Epithelial cell of proximal tubule (primary cell): ENCODE data around the gene SERPINA4. TPM values are rescaled to one million over a fixed set of nuclear protein-coding genes. Genes with fewer than 3 reads are reported as not detected.

Experiments
- DNase-seq: peaks from one replicate; pipeline ENCODE4 v3.0.0-alpha.2; 2011; ENCODE audit warnings: low read depth
- H3K4me3 ChIP-seq: 2 replicates; pipeline ENCODE4 v1.5.1; 2011; ENCODE audit warnings: low read depth, mild to moderate bottlenecking, low read length
- CTCF ChIP-seq: conservative IDR thresholded peaks from 2 replicates; pipeline ENCODE4 v1.5.1; 2012; ENCODE audit warnings: low read depth, mild to moderate bottlenecking, low read length
- total RNA-seq: library from RNA; depleted of rRNA; stranded (reverse); fragments of >200 nt; gene quantifications from 2 replicates; pipeline ENCODE4 v1.2.3, GENCODE V29; 2015

SERPINA4 gene
- total RNA-seq, 1 donor from 2014 or later, result not detected

GRCh38 chr14:94559638-94560290 lies 1.5 kb upstream of the SERPINA4 start:
- no peak for TF ChIP-seq CTCF
- DNase-seq, result no peak
- no peak overlapping the region for H3K4me3 ChIP-seq

GRCh38 chr14:94560291-94560665 lies 964 bp upstream of the SERPINA4 start:
- H3K4me3 ChIP-seq, result no peak overlapping the region
- no peak for DNase-seq
- TF ChIP-seq CTCF, result no peak

GRCh38 chr14:94561656-94562010 lies 391 bp downstream of the SERPINA4 start:
- no peak for DNase-seq
- no peak for TF ChIP-seq CTCF
- no peak overlapping the region for H3K4me3 ChIP-seq

- no peak for DNase-seq
- no peak overlapping the region for H3K4me3 ChIP-seq
- no peak for TF ChIP-seq CTCF
Observed at GRCh38 chr14:94562022-94562421, 780 bp downstream of the SERPINA4 start.

GRCh38 chr14:94562941-94563883 lies 2.0 kb downstream of the SERPINA4 start:
- TF ChIP-seq CTCF, result no peak
- no peak overlapping the region for H3K4me3 ChIP-seq
- DNase-seq, result no peak

- DNase-seq, result no peak
- TF ChIP-seq CTCF, result no peak
- no peak overlapping the region for H3K4me3 ChIP-seq
Observed at GRCh38 chr14:94564381-94564780, 3.1 kb downstream of the SERPINA4 start.
